Neural progenitor cell (in vitro differentiated cells): ENCODE data around the gene ATOH8.

Experiments
- EZH2 ChIP-seq: fragments of 200-600 bp; sonication (generic); IDR thresholded peaks from 2 replicates; pipeline ENCODE4 v1.6.1; 2017; ENCODE audit warnings: antibody characterized with exemption, mild to moderate bottlenecking, moderate library complexity
- TF ChIP-seq, protein P1 (sequence below): fragments of 200-600 bp; sonication (generic); IDR thresholded peaks from 2 replicates; pipeline ENCODE4 v1.5.1; 2017; ENCODE audit warnings: antibody characterized with exemption, mild to moderate bottlenecking

DNA sequence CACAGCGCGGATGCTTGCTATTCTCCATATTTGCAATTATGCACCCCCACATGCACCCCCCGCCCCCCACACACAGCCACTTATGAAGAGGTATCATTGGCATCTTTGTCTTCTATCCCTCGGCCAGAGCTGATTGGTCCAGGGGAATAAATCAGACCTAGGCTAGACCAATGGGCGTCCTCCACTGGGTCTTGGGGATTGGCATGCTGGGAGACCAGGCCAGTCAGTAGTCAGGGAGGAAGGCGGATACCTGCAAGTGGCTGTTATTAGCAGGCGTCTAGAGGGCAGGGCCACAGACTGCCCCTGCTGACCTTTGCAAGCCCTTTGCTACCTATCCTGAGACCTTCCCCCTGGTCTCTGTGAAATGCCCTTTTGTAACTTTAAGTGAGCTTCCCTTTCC is 30.0 kb downstream of the ATOH8 start:
- TF ChIP-seq, protein P1, sequence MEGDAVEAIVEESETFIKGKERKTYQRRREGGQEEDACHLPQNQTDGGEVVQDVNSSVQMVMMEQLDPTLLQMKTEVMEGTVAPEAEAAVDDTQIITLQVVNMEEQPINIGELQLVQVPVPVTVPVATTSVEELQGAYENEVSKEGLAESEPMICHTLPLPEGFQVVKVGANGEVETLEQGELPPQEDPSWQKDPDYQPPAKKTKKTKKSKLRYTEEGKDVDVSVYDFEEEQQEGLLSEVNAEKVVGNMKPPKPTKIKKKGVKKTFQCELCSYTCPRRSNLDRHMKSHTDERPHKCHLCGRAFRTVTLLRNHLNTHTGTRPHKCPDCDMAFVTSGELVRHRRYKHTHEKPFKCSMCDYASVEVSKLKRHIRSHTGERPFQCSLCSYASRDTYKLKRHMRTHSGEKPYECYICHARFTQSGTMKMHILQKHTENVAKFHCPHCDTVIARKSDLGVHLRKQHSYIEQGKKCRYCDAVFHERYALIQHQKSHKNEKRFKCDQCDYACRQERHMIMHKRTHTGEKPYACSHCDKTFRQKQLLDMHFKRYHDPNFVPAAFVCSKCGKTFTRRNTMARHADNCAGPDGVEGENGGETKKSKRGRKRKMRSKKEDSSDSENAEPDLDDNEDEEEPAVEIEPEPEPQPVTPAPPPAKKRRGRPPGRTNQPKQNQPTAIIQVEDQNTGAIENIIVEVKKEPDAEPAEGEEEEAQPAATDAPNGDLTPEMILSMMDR: no peak
- no peak for TF ChIP-seq EZH2
